SU-DHL-6 (cell line): Measurements from ENCODE around the gene UBE2E3.

Source experiments
- CTCF ChIP-seq: fragments of 200-600 bp; sonication (generic); IDR thresholded peaks from one replicate; pipeline ENCODE4 v1.5.1; 2017; ENCODE audit warnings: antibody characterized with exemption, mild to moderate bottlenecking, low read length, moderate library complexity; ENCODE audit not compliant: insufficient read depth, poor library complexity, severe bottlenecking
- EZH2phosphoT487 ChIP-seq: fragments of 200-600 bp; sonication (generic), shearing (Covaris generic); conservative IDR thresholded peaks from 2 replicates; pipeline ENCODE4 v1.6.1; 2018; ENCODE audit warnings: mild to moderate bottlenecking, antibody characterized with exemption, low read length, moderate library complexity, mixed read lengths

GRCh38 chr2:181070119-181070835, 89.9 kb downstream of the UBE2E3 start:
- TF ChIP-seq EZH2phosphoT487 = no peak
- TF ChIP-seq CTCF = no peak
